ENCODE measurements around the gene DCUN1D2.

The DCUN1D2 gene

GRCh38 chr13:113449693-113450347 is 40.7 kb downstream of the DCUN1D2 start:
- no peaks in the 10 kb centered on the region for H3K9me3 ChIP-seq (replicated peaks in 1 of 11)
- no peak for TF ChIP-seq Cebpa-rat (IDR thresholded peaks at IDR 0.05)
- H3K9ac ChIP-seq, result peak overlapping the region; percentile 72 to 85 (median 79)
- H3K27ac ChIP-seq, result peak overlapping the region; percentile 76 to 95 (median 88)
- H3K4me1 ChIP-seq, result peaks cover 46 to 97% (median 89%) of the 10 kb centered on the region in 10 experiments
- no peaks in the 10 kb centered on the region for H4K20me1 ChIP-seq
- peaks cover 3 to 22% (median 13%) of the 10 kb centered on the region in 11 experiments; a peak in 20 of 22 replicates for H3K36me3 ChIP-seq
- peak overlapping the region; percentile 83 to 100 (median 97) for H3K4me2 ChIP-seq
- peak overlapping the region; percentile 49 to 75 (median 61) for H3K4me3 ChIP-seq
- H3K27me3 ChIP-seq, result no peaks in the 10 kb centered on the region

DNA sequence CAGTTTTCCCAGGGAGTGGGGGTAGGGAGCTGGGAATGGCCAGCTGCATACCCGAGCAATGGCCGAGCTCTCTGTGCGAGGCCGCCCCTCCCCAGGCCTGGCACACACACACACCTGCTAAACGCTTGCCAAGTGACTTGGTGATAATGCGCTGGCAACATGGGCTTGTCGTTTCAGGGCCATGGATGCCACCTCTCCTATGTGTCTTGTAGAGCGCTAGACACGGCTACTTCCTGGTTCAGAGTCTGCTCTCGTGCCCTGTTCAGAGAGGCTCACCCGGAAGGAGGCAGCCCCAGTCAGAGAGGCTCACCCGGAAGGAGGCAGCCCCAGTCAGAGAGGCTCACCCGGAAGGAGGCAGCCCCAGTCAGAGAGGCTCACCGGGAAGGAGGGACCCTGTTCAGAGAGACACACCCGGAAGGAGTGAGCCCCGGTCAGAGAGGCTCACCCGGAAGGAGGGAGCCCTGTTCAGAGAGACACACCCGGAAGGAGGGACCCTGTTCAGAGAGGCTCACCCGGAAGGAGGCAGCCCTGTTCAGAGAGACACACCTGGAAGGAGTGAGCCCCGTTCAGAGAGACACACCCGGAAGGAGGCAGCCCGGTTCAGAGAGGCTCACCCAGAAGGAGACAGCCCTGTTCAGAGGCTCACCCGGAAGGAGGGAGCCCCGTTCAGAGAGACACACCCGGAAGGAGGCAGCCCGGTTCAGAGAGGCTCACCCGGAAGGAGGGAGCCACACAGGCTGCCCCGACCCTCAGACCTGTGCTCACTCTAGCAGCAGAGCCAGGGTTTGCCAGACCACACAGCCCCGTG is 41.4 kb downstream of the DCUN1D2 start:
- Histone ChIP-seq H3K27me3 (no peaks in the 10 kb centered on the region), H3K9ac (peak overlapping the region; percentile 72 to 85 (median 79)), H3K36me3 (peaks cover 3 to 17% (median 11%) of the 10 kb centered on the region in 11 experiments; a peak in 14 of 22 replicates), H4K20me1 (no peaks in the 10 kb centered on the region), H3K4me3 (peak overlapping the region; percentile 49 to 75 (median 61)), H3K9me3 (replicated peaks in 1 of 11) (no peaks in the 10 kb centered on the region), H3K27ac (peak overlapping the region; percentile 76 to 95 (median 88)), H3K4me1 (peaks cover 48 to 97% (median 91%) of the 10 kb centered on the region in 10 experiments), H3K4me2 (peak overlapping the region; percentile 83 to 100 (median 97))
- TF ChIP-seq Cebpa-rat (IDR thresholded peaks at IDR 0.05), result no peak

DNA sequence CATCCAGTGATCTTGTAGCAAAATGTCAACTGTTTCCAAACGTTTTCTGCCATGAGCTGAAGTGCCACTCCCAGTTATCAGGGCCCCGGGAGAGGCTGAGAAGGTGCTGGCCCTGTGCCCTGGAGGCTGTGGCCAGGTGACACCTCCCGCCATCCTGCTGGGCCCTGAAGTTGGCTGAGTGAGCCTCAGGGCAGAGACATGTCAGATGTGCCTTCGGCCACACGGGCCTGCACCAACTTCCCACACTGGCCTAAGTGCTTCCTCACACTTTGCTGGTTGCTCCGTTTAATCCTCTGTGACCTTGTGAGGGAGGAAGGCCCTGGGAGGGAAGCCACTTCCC is 42.0 kb downstream of the DCUN1D2 start:
- Histone ChIP-seq H3K27ac (peak overlapping the region; percentile 76 to 95 (median 88)), H3K4me1 (peaks cover 47 to 97% (median 90%) of the 10 kb centered on the region in 10 experiments), H3K9me3 (replicated peaks in 1 of 11) (no peaks in the 10 kb centered on the region), H3K4me2 (peak overlapping the region; percentile 79 to 100 (median 96)), H3K4me3 (peak overlapping the region; percentile 38 to 75 (median 58); a peak in 19 of 20 replicates), H4K20me1 (no peaks in the 10 kb centered on the region), H3K27me3 (no peaks in the 10 kb centered on the region), H3K36me3 (peaks cover 2 to 14% (median 7%) of the 10 kb centered on the region in 11 experiments; a peak in 14 of 22 replicates), H3K9ac (peak overlapping the region in 10 of 11 experiments; percentile 59 to 85 (median 80); a peak in 21 of 22 replicates)
- TF ChIP-seq Cebpa-rat (IDR thresholded peaks at IDR 0.05), result no peak

- Histone ChIP-seq H3K4me3 (no peak overlapping the region), H3K27me3 (no peaks in the 10 kb centered on the region), H3K4me1 (peaks cover 47 to 93% (median 82%) of the 10 kb centered on the region in 10 experiments), H3K9ac (0 out of 22 replicates have a peak overlapping the region, but pooled peaks of 2 of the 11 experiments have one; percentile 6 to 79), H3K27ac (peak overlapping the region in 4 of 11 experiments; percentile 85 to 95 (median 92); a peak in 5 of 22 replicates), H4K20me1 (no peaks in the 10 kb centered on the region), H3K36me3 (peaks cover 0 to 5% (median 0%) of the 10 kb centered on the region in 11 experiments; a peak in 2 of 22 replicates), H3K4me2 (peak overlapping the region in 7 of 11 experiments; percentile 6 to 100 (median 84); a peak in 12 of 22 replicates), H3K9me3 (replicated peaks in 1 of 11) (no peaks in the 10 kb centered on the region)
- TF ChIP-seq Cebpa-rat (IDR thresholded peaks at IDR 0.05), result no peak
Measured at GRCh38 chr13:113447596-113447995, 42.9 kb downstream of the DCUN1D2 start.

DNA sequence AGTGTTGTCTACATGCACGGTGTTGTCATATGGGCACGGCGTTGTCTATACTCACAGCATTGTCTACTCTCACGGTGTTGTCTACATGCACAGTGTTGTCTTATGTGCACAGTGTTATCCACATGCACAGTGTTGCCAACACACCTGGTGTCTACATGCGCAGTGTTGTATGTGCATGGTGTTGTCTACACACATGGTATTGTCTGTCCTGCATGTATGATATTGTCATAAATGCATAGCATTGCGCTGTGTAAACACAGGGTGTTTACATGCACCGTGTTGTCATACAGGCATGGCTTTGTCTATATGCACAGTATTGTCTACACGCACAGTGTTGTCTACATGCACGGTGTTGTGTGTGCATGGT is 44.0 kb downstream of the DCUN1D2 start:
- 0 out of 22 replicates have a peak, but pooled peaks cover 0 to 11% (median 0%) of the 10 kb centered on the region in 11 experiments for H3K36me3 ChIP-seq
- no peak for TF ChIP-seq Cebpa-rat (IDR thresholded peaks at IDR 0.05)
- peak overlapping the region in 4 of 11 experiments; percentile 22 to 85 (median 57); a peak in 4 of 22 replicates for H3K27ac ChIP-seq
- no peaks in the 10 kb centered on the region for H4K20me1 ChIP-seq
- peaks cover 43 to 81% (median 71%) of the 10 kb centered on the region in 10 experiments for H3K4me1 ChIP-seq
- peak overlapping the region in 1 of 11 experiments; percentile 36; a peak in 1 of 22 replicates for H3K9ac ChIP-seq
- H3K9me3 ChIP-seq (replicated peaks in 1 of 11), result no peaks in the 10 kb centered on the region
- peak overlapping the region; percentile 17 to 99 (median 86); a peak in 21 of 22 replicates for H3K4me2 ChIP-seq
- H3K27me3 ChIP-seq, result no peaks in the 10 kb centered on the region
- H3K4me3 ChIP-seq, result no peak overlapping the region

GRCh38 chr13:113445791-113446487 is 44.6 kb downstream of the DCUN1D2 start:
- Histone ChIP-seq H3K4me2 (peak overlapping the region; percentile 72 to 99 (median 88)), H3K27ac (peak overlapping the region in 8 of 11 experiments; percentile 43 to 85 (median 66); a peak in 16 of 22 replicates), H4K20me1 (no peaks in the 10 kb centered on the region), H3K36me3 (0 out of 22 replicates have a peak, but pooled peaks cover 0 to 11% (median 0%) of the 10 kb centered on the region in 11 experiments), H3K4me1 (peaks cover 43 to 77% (median 66%) of the 10 kb centered on the region in 10 experiments), H3K4me3 (peak overlapping the region in 1 of 10 experiments; percentile 35; a peak in 2 of 20 replicates), H3K9ac (peak overlapping the region in 8 of 11 experiments; percentile 24 to 70 (median 58); a peak in 14 of 22 replicates), H3K9me3 (replicated peaks in 1 of 11) (no peaks in the 10 kb centered on the region), H3K27me3 (no peaks in the 10 kb centered on the region)
- TF ChIP-seq Cebpa-rat (IDR thresholded peaks at IDR 0.05), result no peak

GRCh38 chr13:113443991-113444390 is 46.5 kb downstream of the DCUN1D2 start:
- Histone ChIP-seq H3K4me1 (peaks cover 30 to 60% (median 51%) of the 10 kb centered on the region in 10 experiments), H3K27ac (peak overlapping the region in 6 of 11 experiments; percentile 55 to 85 (median 66); a peak in 10 of 22 replicates), H3K27me3 (no peaks in the 10 kb centered on the region), H3K36me3 (0 out of 22 replicates have a peak, but pooled peaks cover 0 to 11% (median 0%) of the 10 kb centered on the region in 11 experiments), H3K9me3 (replicated peaks in 1 of 11) (no peaks in the 10 kb centered on the region), H3K4me3 (no peak overlapping the region), H3K9ac (peak overlapping the region in 4 of 11 experiments; percentile 16 to 69 (median 66); a peak in 4 of 22 replicates), H3K4me2 (peak overlapping the region; percentile 72 to 99 (median 88); a peak in 20 of 22 replicates), H4K20me1 (no peaks in the 10 kb centered on the region)
- TF ChIP-seq Cebpa-rat (IDR thresholded peaks at IDR 0.05), result no peak

DNA sequence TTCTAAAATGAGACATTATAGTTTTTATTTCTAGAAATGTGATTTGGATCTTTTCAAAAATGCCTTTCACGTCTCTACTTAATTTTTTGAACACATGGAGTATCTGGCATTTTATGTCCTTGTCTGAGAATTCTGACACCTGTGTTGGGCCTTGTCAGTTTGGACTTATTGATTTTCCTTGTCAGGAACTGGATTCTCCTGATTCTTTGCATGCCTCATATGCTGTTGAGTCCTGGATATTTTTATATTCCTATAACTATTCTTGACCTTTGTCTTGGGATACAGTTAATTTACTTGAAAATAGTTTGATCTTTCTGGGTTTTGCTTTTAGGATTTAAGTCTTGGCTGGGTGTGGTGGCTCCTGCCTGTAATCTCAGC is 47.5 kb downstream of the DCUN1D2 start:
- no peak overlapping the region for H3K27ac ChIP-seq
- H3K4me3 ChIP-seq, result no peak overlapping the region
- no peaks in the 10 kb centered on the region for H3K9me3 ChIP-seq (replicated peaks in 1 of 11)
- no peak overlapping the region for H3K9ac ChIP-seq
- no peaks in the 10 kb centered on the region for H3K27me3 ChIP-seq
- TF ChIP-seq Cebpa-rat (IDR thresholded peaks at IDR 0.05), result no peak
- H3K36me3 ChIP-seq, result 0 out of 22 replicates have a peak, but pooled peaks cover 0 to 11% (median 0%) of the 10 kb centered on the region in 11 experiments
- H3K4me1 ChIP-seq, result peaks cover 22 to 50% (median 42%) of the 10 kb centered on the region in 10 experiments
- peak overlapping the region in 6 of 11 experiments; percentile 72 to 99 (median 86); a peak in 5 of 22 replicates for H3K4me2 ChIP-seq
- H4K20me1 ChIP-seq, result no peaks in the 10 kb centered on the region
